GM12873 (cell line): ENCODE measurements around the gene RIIAD1.

Experiments used
- CTCF ChIP-seq: IDR thresholded peaks from 2 replicates; pipeline ENCODE4 v1.5.1; 2012; ENCODE audit warnings: low read depth, mild to moderate bottlenecking, moderate library complexity, low read length, control low read depth; ENCODE audit not compliant: insufficient read depth; ENCODE audit errors: missing control alignments

Gene RIIAD1

GRCh38 chr1:151711951-151712350 lies 9.4 kb upstream of the RIIAD1 start:
- TF ChIP-seq CTCF = no peak

GRCh38 chr1:151713044-151713443 lies 8.3 kb upstream of the RIIAD1 start:
- no peak for TF ChIP-seq CTCF

GRCh38 chr1:151713874-151714273 lies 7.4 kb upstream of the RIIAD1 start:
- TF ChIP-seq CTCF = no peak

- no peak for TF ChIP-seq CTCF
These were observed 6.2 kb upstream of the RIIAD1 start for GRCh38 chr1:151714820-151715725.

- TF ChIP-seq CTCF = peak; percentile 31
These were observed 5.5 kb upstream of the RIIAD1 start for GRCh38 chr1:151715726-151716404.

GRCh38 chr1:151716405-151716762 lies 4.9 kb upstream of the RIIAD1 start:
- no peak for TF ChIP-seq CTCF
